HepG2 (cell line): ENCODE measurements around the gene SERPINA3. TPM values are rescaled to one million over a fixed set of nuclear protein-coding genes. Genes with fewer than 3 reads are reported as not detected.

Experiments
- FLYWCH1 ChIP-seq: sonication (generic); formaldehyde crosslinking; IDR thresholded peaks from 2 replicates; pipeline ENCODE4 v1.8.1; 2023; ENCODE audit warnings: mild to moderate bottlenecking, missing genetic modification reagents
- KAT7 ChIP-seq: IDR thresholded peaks from 2 replicates; pipeline ENCODE4 v1.6.1; 2018; ENCODE audit warnings: borderline replicate concordance, missing compliant biosample characterization
- KDM6A ChIP-seq: IDR thresholded peaks from 2 replicates; pipeline ENCODE4 v1.6.1; 2016; ENCODE audit warnings: low read depth
- MED1 ChIP-seq: sonication (generic); formaldehyde crosslinking; IDR thresholded peaks from 2 replicates; pipeline ENCODE4 v1.4.0; 2020; ENCODE audit warnings: missing genetic modification reagents
- NR2F2 ChIP-seq: IDR thresholded peaks from 2 replicates; pipeline ENCODE4 v1.6.1; 2012; ENCODE audit warnings: low read depth, inconsistent platforms, borderline replicate concordance
- PLRG1 ChIP-seq: fragments of 450-650 bp; conservative IDR thresholded peaks from 2 replicates; pipeline ENCODE4 v1.6.1; 2016
- PPARG ChIP-seq: conservative IDR thresholded peaks from 2 replicates; pipeline ENCODE4 v1.6.1; 2016; ENCODE audit warnings: missing biosample characterization, missing genetic modification reagents
- SETDB1 ChIP-seq: sonication (generic); formaldehyde crosslinking; IDR thresholded peaks from 2 replicates; pipeline ENCODE4 v1.5.1; 2020; ENCODE audit warnings: missing genetic modification reagents, mild to moderate bottlenecking, borderline replicate concordance
- SOX13 ChIP-seq, 3 experiments: fragments of 450-650 bp in 1 of 3; sonication (generic) in 1 of 3; formaldehyde crosslinking in 1 of 3; IDR thresholded peaks in 2 of 3; conservative IDR thresholded peaks in 1 of 3; 2 replicates each; pipeline versions ENCODE4 v1.5.0 to v1.6.1; 2016 to 2020; ENCODE audit warnings: antibody characterized with exemption in 1 of 3, mild to moderate bottlenecking in 1 of 3, missing compliant biosample characterization in 1 of 3, missing genetic modification reagents in 1 of 3, moderate library complexity in 1 of 3
- ZFP41 ChIP-seq: sonication (generic); formaldehyde crosslinking; IDR thresholded peaks from 2 replicates; pipeline ENCODE4 v1.4.0; 2020; ENCODE audit warnings: mild to moderate bottlenecking, missing genetic modification reagents, borderline replicate concordance
- ZFY ChIP-seq: sonication (generic); formaldehyde crosslinking; IDR thresholded peaks from 2 replicates; pipeline ENCODE4 v1.4.0; 2020; ENCODE audit warnings: missing genetic modification reagents
- ZFYVE20 ChIP-seq: sonication (generic); formaldehyde crosslinking; IDR thresholded peaks from 2 replicates; pipeline ENCODE4 v1.8.0; 2023; ENCODE audit warnings: low read depth, mild to moderate bottlenecking, moderate library complexity, missing genetic modification reagents, borderline replicate concordance
- ZNF160 ChIP-seq: sonication (generic); formaldehyde crosslinking; IDR thresholded peaks from 2 replicates; pipeline ENCODE4 v1.8.0; 2022; ENCODE audit warnings: mild to moderate bottlenecking, inconsistent platforms, missing genetic modification reagents
- ZNF274 ChIP-seq: sonication (generic); formaldehyde crosslinking; IDR thresholded peaks from 2 replicates; pipeline ENCODE4 v1.5.1; 2020; ENCODE audit warnings: mild to moderate bottlenecking, missing genetic modification reagents
- ZNF33B ChIP-seq: sonication (generic); formaldehyde crosslinking; IDR thresholded peaks from 2 replicates; pipeline ENCODE4 v1.5.1; 2020; ENCODE audit warnings: mild to moderate bottlenecking, missing genetic modification reagents
- ZNF343 ChIP-seq: sonication (generic); formaldehyde crosslinking; IDR thresholded peaks from 2 replicates; pipeline ENCODE4 v1.4.0; 2020; ENCODE audit warnings: mild to moderate bottlenecking, missing genetic modification reagents
- ZNF510 ChIP-seq: sonication (generic); formaldehyde crosslinking; IDR thresholded peaks from 2 replicates; pipeline ENCODE4 v1.4.0; 2020; ENCODE audit warnings: low read depth, mild to moderate bottlenecking, missing genetic modification reagents
- ZNF557 ChIP-seq: sonication (generic); formaldehyde crosslinking; IDR thresholded peaks from 2 replicates; pipeline ENCODE4 v1.4.0; 2020; ENCODE audit warnings: missing genetic modification reagents
- ZNF577 ChIP-seq: sonication (generic); formaldehyde crosslinking; IDR thresholded peaks from 2 replicates; pipeline ENCODE4 v1.4.0; 2020; ENCODE audit warnings: mild to moderate bottlenecking, low read depth, missing genetic modification reagents, borderline replicate concordance
- ZNF589 ChIP-seq: sonication (generic); formaldehyde crosslinking; conservative IDR thresholded peaks from 2 replicates; pipeline ENCODE4 v1.8.0; 2022; ENCODE audit warnings: mild to moderate bottlenecking, moderate library complexity, missing genetic modification reagents
- ZNF678 ChIP-seq: sonication (generic); formaldehyde crosslinking; IDR thresholded peaks from 2 replicates; pipeline ENCODE4 v1.4.0; 2020; ENCODE audit warnings: mild to moderate bottlenecking, missing genetic modification reagents
- ZNF720 ChIP-seq: sonication (generic); formaldehyde crosslinking; IDR thresholded peaks from 2 replicates; pipeline ENCODE4 v1.4.0; 2020; ENCODE audit warnings: missing genetic modification reagents
- polyA plus RNA-seq, 8 experiments: library from polyadenylated mRNA; depleted of rRNA in 3 of 8; stranded (reverse) in 7 of 8; unstranded in 1 of 8; fragments of >200 nt; fragmentation: Illumina TruSeq in 4 of 8; extraction: Trizol in 4 of 8; gene quantifications; 2 replicates each; pipeline versions ENCODE4 v1.2.1 to v1.2.3, GENCODE V29; 2011 to 2016; ENCODE audit warnings: low read depth in 4 of 8, missing spikeins in 1 of 8, mixed read lengths in 1 of 8; ENCODE audit not compliant: insufficient read depth in 1 of 8
- total RNA-seq, 5 experiments: library from RNA; depleted of rRNA; stranded (reverse); fragments of >200 nt; fragmentation: Illumina TruSeq; extraction: Trizol; gene quantifications; 2 replicates each; pipeline ENCODE4 v1.2.3, GENCODE V29; 2016; ENCODE audit warnings: low read depth in 1 of 5
- TF ChIP-seq, protein P1 (sequence below): sonication (generic); formaldehyde crosslinking; IDR thresholded peaks from 2 replicates; pipeline ENCODE4 v1.5.0; 2020; ENCODE audit warnings: missing genetic modification reagents, mild to moderate bottlenecking, borderline replicate concordance
- TF ChIP-seq, protein P2 (sequence below): sonication (generic); formaldehyde crosslinking; IDR thresholded peaks from 2 replicates; pipeline ENCODE4 v1.4.0; 2020; ENCODE audit warnings: missing genetic modification reagents, mild to moderate bottlenecking, borderline replicate concordance
- TF ChIP-seq, protein P3 (sequence below): sonication (generic); formaldehyde crosslinking; IDR thresholded peaks from 2 replicates; pipeline ENCODE4 v1.5.0; 2020; ENCODE audit warnings: mild to moderate bottlenecking, missing genetic modification reagents

SERPINA3 gene
- total and polyA plus RNA-seq, 2 of the 13 experiments (the other 11 are each of a cell fraction or from before 2014, with no cell fraction given), result 825 to 2,200 TPM

DNA sequence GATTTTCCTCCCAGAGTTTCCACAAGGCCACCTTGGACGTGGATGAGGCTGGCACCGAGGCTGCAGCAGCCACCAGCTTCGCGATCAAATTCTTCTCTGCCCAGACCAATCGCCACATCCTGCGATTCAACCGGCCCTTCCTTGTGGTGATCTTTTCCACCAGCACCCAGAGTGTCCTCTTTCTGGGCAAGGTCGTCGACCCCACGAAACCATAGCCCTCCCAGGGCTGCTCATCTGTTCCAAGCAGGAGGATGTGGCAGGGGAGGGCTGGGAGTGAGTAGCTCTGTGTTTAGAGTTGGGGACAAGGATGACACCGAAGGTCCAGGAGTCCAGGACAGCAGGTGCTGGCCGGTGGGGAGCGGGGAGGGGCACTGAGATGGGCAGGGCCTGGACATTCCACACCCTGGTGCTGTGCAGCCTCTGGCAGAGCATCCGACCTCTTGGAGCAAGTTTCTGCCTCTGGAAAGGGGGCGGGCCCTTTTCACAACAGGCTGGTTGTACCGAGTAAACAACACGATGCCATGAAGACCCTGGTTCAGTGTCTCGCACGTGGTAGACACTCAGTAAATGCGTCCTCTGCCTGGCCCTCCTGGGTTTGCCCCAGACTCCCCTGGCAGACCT, 42.7 kb upstream of the SERPINA3 start (continued):
- TF ChIP-seq MED1 (CRISPR knock-in tag) (peak; percentile 85), ZNF577 (CRISPR knock-in tag) (no peak), ZNF678 (CRISPR knock-in tag) (no peak), ZNF343 (no peak), ZNF589 (no peak), KDM6A (no peak), ZNF720 (CRISPR knock-in tag) (no peak), SETDB1 (no peak), ZNF510 (CRISPR knock-in tag) (no peak), KAT7 (no peak), PLRG1 (no peak), ZNF33B (no peak), NR2F2 (0 out of 2 replicates have a peak, but pooled peaks have one; percentile 30), ZFP41 (no peak), ZNF160 (CRISPR knock-in tag) (no peak), ZFYVE20 (no peak), FLYWCH1 (CRISPR knock-in tag) (no peak), SOX13 (IDR thresholded peaks at IDR 0.05) (no peak), SOX13 (CRISPR knock-in tag; conservative IDR thresholded peaks at IDR 0.05 in 1 of 2, IDR thresholded peaks at IDR 0.05 in 1 of 2) (no peak), ZNF557 (0 out of 2 replicates have a peak, but pooled peaks have one; percentile 68), PPARG (CRISPR knock-in tag) (0 out of 2 replicates have a peak, but pooled peaks have one; percentile 45), ZFY (CRISPR knock-in tag) (no peak), ZNF274 (CRISPR knock-in tag) (0 out of 2 replicates have a peak, but pooled peaks have one; percentile 8)
- TF ChIP-seq, protein P1, sequence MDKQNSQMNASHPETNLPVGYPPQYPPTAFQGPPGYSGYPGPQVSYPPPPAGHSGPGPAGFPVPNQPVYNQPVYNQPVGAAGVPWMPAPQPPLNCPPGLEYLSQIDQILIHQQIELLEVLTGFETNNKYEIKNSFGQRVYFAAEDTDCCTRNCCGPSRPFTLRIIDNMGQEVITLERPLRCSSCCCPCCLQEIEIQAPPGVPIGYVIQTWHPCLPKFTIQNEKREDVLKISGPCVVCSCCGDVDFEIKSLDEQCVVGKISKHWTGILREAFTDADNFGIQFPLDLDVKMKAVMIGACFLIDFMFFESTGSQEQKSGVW (CRISPR knock-in tag), result no peak
- TF ChIP-seq, protein P2, sequence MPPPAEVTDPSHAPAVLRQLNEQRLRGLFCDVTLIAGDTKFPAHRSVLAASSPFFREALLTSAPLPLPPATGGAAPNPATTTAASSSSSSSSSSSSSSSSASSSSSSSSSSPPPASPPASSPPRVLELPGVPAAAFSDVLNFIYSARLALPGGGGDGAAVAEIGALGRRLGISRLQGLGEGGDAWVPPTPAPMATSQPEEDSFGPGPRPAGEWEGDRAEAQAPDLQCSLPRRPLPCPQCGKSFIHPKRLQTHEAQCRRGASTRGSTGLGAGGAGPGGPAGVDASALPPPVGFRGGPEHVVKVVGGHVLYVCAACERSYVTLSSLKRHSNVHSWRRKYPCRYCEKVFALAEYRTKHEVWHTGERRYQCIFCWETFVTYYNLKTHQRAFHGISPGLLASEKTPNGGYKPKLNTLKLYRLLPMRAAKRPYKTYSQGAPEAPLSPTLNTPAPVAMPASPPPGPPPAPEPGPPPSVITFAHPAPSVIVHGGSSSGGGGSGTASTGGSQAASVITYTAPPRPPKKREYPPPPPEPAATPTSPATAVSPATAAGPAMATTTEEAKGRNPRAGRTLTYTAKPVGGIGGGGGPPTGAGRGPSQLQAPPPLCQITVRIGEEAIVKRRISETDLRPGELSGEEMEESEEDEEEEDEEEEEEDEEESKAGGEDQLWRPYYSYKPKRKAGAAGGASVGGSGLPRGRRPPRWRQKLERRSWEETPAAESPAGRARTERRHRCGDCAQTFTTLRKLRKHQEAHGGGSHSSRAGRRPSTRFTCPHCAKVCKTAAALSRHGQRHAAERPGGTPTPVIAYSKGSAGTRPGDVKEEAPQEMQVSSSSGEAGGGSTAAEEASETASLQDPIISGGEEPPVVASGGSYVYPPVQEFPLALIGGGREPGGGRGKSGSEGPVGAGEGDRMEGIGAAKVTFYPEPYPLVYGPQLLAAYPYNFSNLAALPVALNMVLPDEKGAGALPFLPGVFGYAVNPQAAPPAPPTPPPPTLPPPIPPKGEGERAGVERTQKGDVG (CRISPR knock-in tag), result peak; percentile 40; the same call in 1 of the 2 replicates
- TF ChIP-seq, protein P3, sequence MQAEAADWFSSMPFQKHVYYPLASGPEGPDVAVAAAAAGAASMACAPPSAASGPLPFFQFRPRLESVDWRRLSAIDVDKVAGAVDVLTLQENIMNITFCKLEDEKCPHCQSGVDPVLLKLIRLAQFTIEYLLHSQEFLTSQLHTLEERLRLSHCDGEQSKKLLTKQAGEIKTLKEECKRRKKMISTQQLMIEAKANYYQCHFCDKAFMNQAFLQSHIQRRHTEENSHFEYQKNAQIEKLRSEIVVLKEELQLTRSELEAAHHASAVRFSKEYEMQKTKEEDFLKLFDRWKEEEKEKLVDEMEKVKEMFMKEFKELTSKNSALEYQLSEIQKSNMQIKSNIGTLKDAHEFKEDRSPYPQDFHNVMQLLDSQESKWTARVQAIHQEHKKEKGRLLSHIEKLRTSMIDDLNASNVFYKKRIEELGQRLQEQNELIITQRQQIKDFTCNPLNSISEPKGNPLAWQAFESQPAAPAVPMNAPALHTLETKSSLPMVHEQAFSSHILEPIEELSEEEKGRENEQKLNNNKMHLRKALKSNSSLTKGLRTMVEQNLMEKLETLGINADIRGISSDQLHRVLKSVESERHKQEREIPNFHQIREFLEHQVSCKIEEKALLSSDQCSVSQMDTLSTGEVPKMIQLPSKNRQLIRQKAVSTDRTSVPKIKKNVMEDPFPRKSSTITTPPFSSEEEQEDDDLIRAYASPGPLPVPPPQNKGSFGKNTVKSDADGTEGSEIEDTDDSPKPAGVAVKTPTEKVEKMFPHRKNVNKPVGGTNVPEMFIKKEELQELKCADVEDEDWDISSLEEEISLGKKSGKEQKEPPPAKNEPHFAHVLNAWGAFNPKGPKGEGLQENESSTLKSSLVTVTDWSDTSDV (CRISPR knock-in tag), result no peak
